ENCODE measurements around the gene MEGF11.

The MEGF11 gene

GRCh38 chr15:65970937-65971740 lies 282.4 kb downstream of the MEGF11 start:
- no peak for DNase-seq (ENCODE audit: low read depth, low spot score)

GRCh38 chr15:65969865-65970816 lies 283.4 kb downstream of the MEGF11 start:
- no peak for DNase-seq (ENCODE audit: low read depth, low spot score)

- DNase-seq (ENCODE audit: low read depth, low spot score), result no peak
Observed at GRCh38 chr15:65968511-65968910, 285.0 kb downstream of the MEGF11 start.

DNA sequence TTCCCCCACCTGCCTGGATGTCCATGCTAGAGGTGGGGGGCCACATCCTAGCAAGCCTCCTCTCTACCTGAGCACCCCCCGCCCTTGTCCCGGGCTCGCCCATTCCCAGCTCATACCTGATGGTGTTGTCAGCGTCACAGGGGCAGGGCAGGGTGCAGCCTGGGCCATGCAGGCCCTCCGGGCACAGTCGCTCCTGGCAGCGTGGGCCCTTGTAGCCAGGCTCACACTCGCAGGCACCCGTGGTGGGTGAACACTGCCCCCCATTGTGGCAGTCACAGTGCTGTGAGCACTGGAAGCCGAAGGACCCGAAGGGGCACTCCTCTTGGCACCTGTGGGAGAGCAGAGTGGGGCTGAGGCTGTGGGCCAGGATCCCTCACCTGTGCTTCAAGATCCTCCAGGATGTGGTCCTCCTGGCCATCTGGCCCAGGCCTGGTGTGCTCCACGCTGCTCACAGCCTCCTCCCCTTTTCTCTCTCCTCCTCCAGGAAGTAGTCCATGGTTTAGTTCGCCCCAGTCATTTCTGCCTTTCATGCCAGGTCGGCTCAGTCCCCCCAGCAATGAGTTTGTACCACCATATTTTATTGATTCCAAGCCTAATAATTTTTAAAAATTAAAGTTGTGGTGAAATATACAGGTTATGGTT lies 288.6 kb downstream of the MEGF11 start:
- no peak for DNase-seq (ENCODE audit: low read depth, low spot score)

- DNase-seq (ENCODE audit: low read depth, low spot score), result no peak
Observed at GRCh38 chr15:65963911-65964482, 289.6 kb downstream of the MEGF11 start.

DNA sequence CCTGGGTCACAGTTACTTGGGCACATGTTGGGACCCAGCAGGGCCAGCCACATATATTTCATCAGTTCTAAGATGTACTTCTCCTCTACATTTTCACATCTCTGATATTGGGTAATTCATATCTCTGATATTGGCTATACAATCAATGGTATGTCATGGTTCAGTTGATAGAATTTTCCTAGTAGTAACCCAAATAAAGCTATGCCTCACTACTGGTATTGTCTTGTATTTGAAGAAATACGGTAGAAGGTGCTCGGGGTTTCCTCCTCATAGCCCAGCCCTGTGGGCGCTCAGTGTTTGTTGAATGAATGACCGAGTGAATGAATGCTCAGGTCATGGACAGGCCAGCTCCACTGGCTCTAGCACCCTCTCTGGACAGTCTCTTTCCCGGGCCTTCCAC lies 290.2 kb downstream of the MEGF11 start:
- no peak for DNase-seq (ENCODE audit: low read depth, low spot score)

GRCh38 chr15:65962187-65962586 lies 291.4 kb downstream of the MEGF11 start:
- DNase-seq (ENCODE audit: low read depth, low spot score), result no peak

DNA sequence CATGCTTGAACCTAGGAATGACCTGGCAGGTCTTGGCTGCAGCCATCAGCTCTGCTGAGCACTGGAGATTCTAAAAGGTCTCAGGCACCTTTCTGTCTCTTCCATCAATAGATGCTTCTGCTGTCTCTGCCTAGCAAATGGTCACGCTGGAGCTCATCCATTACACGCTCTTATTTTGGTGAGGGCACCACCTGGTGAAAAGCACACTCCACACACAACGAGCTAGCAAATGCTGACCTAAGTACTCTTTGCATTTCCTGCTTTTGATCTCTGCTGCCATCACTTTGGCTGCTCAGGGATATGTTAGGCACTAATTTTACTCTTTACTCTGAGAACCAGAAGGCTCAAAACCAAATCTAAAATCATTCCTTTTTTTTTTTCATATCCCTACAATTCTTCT lies 293.0 kb downstream of the MEGF11 start:
- no peak for DNase-seq (ENCODE audit: low read depth, low spot score)

- no peak for DNase-seq (ENCODE audit: low read depth, low spot score)
Observed at GRCh38 chr15:65958835-65959234, 294.7 kb downstream of the MEGF11 start.

DNA sequence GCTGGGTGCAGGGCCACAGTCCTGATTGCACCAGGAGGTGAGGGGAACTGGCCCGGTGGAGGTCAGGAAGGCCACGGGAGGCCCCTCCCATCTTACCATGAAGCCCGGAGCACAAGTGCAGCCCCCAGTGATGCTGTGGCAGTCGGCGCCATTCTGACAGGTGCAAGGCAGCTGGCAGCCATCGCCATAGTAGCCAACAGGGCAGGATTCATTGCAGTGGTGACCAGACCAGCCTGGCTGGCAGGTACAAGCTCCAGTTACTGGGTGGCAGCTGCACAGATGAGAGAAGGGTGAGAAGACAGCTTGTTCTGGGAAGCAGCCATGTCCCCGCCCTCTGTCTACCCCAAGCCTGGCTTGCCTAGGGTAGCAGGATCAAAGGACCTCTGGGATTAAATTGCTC lies 296.1 kb downstream of the MEGF11 start:
- DNase-seq (ENCODE audit: low read depth, low spot score), result no peak

DNA sequence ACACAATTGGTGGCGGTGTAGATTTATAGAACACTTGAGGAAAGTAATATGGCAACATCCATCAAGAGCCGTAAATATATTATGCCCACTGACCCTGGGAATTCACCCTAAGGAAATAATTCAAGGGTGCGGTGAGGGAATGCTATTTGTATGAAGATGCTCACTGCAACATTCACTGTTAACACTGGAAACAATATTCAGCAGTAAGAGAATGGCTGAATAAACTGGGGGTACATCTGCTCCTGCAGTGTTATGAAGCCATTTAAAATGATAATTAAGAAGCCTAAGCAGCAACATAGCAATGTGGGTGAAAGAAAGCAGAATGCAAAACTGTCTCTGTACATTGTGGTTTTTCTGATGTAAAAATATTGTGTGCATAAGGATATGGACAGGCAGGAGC lies 296.7 kb downstream of the MEGF11 start:
- DNase-seq (ENCODE audit: low read depth, low spot score), result no peak

DNA sequence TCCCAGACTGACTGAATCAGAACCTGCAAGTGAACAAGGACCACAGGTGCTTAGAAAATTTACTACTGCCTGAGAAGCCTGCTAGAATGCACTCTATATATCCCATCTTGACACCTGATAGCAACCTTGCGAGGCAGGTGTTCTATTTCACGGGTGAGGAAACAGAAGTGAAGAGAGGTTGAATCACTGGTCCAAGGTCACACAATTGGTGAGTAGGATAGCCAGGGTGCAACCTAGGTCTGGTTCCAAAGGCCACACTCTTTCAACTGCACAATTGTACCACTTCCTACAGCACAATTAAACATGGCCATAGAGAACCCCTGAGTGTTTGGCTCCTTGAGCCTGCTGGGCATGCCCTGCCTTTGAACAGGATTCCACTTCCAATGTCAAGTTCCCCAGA lies 297.2 kb downstream of the MEGF11 start:
- no peak for DNase-seq (ENCODE audit: low read depth, low spot score)

- DNase-seq (ENCODE audit: low read depth, low spot score), result no peak
Observed at GRCh38 chr15:65954289-65954741, 299.2 kb downstream of the MEGF11 start.

DNA sequence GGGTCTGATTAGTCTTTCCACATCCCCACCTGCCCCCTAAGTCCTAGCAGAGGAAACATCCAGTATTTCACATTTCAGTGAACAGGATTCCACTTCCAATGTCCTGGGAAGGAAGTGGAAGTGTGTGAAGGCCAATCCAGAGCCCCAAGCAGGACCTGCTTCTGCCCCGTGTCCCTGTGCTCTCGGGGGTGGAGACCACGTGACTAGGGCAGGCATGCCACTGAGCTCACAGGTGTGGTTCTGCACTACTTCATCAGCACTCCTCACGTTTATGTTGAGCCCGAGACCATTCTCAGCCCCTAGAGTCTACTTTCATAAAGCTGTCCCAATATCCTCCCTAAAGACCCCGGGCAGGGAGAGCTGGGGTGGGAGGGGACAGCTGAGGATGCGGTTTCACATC lies 299.9 kb downstream of the MEGF11 start:
- DNase-seq (ENCODE audit: low read depth, low spot score), result no peak

DNA sequence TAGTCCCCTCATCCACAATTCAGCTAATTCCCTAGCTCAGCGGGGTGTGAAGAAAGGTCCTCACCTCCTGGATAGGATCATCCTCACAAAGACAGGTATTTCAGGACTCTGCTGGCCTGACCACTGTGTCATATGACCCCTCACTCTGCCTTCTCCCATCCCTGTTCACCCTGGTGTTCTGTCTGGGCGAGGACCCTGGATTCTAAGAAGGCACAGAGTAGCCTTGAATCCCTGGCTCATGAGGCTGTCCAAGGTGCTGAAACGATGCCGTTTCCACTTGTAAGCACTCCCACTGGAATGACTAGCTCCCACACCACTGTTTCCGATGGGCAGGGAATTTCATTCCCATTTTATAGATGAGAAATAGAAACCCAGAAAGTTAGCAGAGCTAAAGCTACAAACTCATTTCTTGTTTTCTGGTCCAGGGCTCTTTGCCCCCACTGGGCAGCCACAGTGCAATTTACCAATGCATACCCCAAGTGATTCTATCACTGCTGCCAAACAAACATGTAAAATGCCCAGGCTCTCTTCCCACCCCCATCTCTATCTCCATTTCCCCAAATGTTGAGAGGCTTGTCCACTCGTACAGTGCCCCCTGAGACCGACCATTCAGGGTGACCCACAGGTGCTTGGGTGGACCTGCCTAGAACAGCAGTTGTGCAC lies 301.0 kb downstream of the MEGF11 start:
- no peak for DNase-seq (ENCODE audit: low read depth, low spot score)

- no peak for DNase-seq (ENCODE audit: low read depth, low spot score)
Observed at GRCh38 chr15:65951007-65951406, 302.5 kb downstream of the MEGF11 start.

- no peak for DNase-seq (ENCODE audit: low read depth, low spot score)
Observed at GRCh38 chr15:65949491-65949890, 304.1 kb downstream of the MEGF11 start.

- no peak for DNase-seq (ENCODE audit: low read depth, low spot score)
Observed at GRCh38 chr15:65949011-65949410, 304.5 kb downstream of the MEGF11 start.

- DNase-seq (ENCODE audit: low read depth, low spot score), result no peak
Observed at GRCh38 chr15:65948383-65948782, 305.2 kb downstream of the MEGF11 start.

GRCh38 chr15:65947041-65947440 lies 306.5 kb downstream of the MEGF11 start:
- DNase-seq (ENCODE audit: low read depth, low spot score), result no peak

- no peak for DNase-seq (ENCODE audit: low read depth, low spot score)
Observed at GRCh38 chr15:65945616-65946015, 307.9 kb downstream of the MEGF11 start.
